Posterior cingulate gyrus (tissue), 11 donors: Measurements from ENCODE around the gene CACNA2D3.

Experiments used
- DNase-seq, 10 donors: peaks; one replicate each; pipeline versions ENCODE4 v3.0.0 to v3.0.0-alpha.2; 2020 to 2021; ENCODE audit warnings: mixed read lengths in 3 of 10
- intact Hi-C: fragments of 100-400 bp; cut with DNase I; formaldehyde crosslinking; loops from one replicate; pipeline ENCODE4 v1.15.1; 2023

The CACNA2D3 gene

GRCh38 chr3:54211097-54211496, 88.7 kb downstream of the CACNA2D3 start:
- DNase-seq, result no peak
- intact Hi-C loops, result no loop called here

- intact Hi-C loops, result no loop called here
- DNase-seq, result no peak
Measured at GRCh38 chr3:54212723-54213122, 90.4 kb downstream of the CACNA2D3 start.

- DNase-seq, result no peak
- intact Hi-C loops, result no loop called here
Measured at GRCh38 chr3:54213907-54214306, 91.6 kb downstream of the CACNA2D3 start.

GRCh38 chr3:54214845-54215244, 92.5 kb downstream of the CACNA2D3 start:
- intact Hi-C loops, result no loop called here
- DNase-seq, result no peak

- DNase-seq, result no peak
- intact Hi-C loops, result no loop called here
Measured at GRCh38 chr3:54215521-54215920, 93.2 kb downstream of the CACNA2D3 start.

- intact Hi-C loops, result no loop called here
Measured at GRCh38 chr3:54217828-54218227, 95.5 kb downstream of the CACNA2D3 start.

GRCh38 chr3:54222316-54222715, 100.0 kb downstream of the CACNA2D3 start:
- no peak for DNase-seq
- intact Hi-C loops, result no loop called here

More at GRCh38 chr3:54217828-54218227, 95.5 kb downstream of the CACNA2D3 start:
- no peak for DNase-seq

- DNase-seq, result no peak
- intact Hi-C loops, result no loop called here
Measured at GRCh38 chr3:54223063-54223462, 100.7 kb downstream of the CACNA2D3 start.

GRCh38 chr3:54225841-54226528, 103.6 kb downstream of the CACNA2D3 start:
- intact Hi-C loops, result no loop called here
- no peak for DNase-seq

GRCh38 chr3:54228806-54229205, 106.5 kb downstream of the CACNA2D3 start:
- DNase-seq, result no peak
- intact Hi-C loops, result no loop called here

- no peak for DNase-seq
- intact Hi-C loops, result no loop called here
Measured at GRCh38 chr3:54232618-54233017, 110.3 kb downstream of the CACNA2D3 start.

GRCh38 chr3:54235998-54236397, 113.6 kb downstream of the CACNA2D3 start:
- DNase-seq, result no peak
- intact Hi-C loops, result no loop called here

- intact Hi-C loops, result no loop called here
- DNase-seq, result no peak
Measured at GRCh38 chr3:54237109-54237508, 114.8 kb downstream of the CACNA2D3 start.

GRCh38 chr3:54237788-54238502, 115.6 kb downstream of the CACNA2D3 start:
- intact Hi-C loops, result no loop called here
- no peak for DNase-seq

GRCh38 chr3:54240309-54240708, 118.0 kb downstream of the CACNA2D3 start:
- no peak for DNase-seq
- intact Hi-C loops, result no loop called here

- intact Hi-C loops, result no loop called here
Measured at GRCh38 chr3:54243056-54243931, 120.9 kb downstream of the CACNA2D3 start.

GRCh38 chr3:54243960-54244682, 121.8 kb downstream of the CACNA2D3 start:
- intact Hi-C loops, result no loop called here
- DNase-seq, result peak in 1 of 10 donors; percentile 73

More at GRCh38 chr3:54243056-54243931, 120.9 kb downstream of the CACNA2D3 start:
- peak in 2 of 10 donors; percentile 13 to 80 for DNase-seq

- no peak for DNase-seq
- intact Hi-C loops, result no loop called here
Measured at GRCh38 chr3:54251705-54252104, 129.4 kb downstream of the CACNA2D3 start.

- no peak for DNase-seq
- intact Hi-C loops, result no loop called here
Measured at GRCh38 chr3:54257125-54257720, 134.9 kb downstream of the CACNA2D3 start.

GRCh38 chr3:54259636-54260035, 137.3 kb downstream of the CACNA2D3 start:
- intact Hi-C loops, result no loop called here
- no peak for DNase-seq
